DOHH2 (cell line): ENCODE measurements around the gene NAB2.

Experiments used
- H3F3A ChIP-seq: fragments of 200-600 bp; sonication (generic), shearing (Covaris generic); 2 replicates; pipeline ENCODE4 v1.6.0; 2016; ENCODE audit warnings: antibody characterized with exemption, mild to moderate bottlenecking; ENCODE audit not compliant: control insufficient read depth, insufficient read depth
- H3K27ac ChIP-seq: fragments of 200-600 bp; sonication (generic); 2 replicates; pipeline ENCODE4 v1.5.1; 2014; ENCODE audit warnings: low read depth, mild to moderate bottlenecking, low read length, moderate library complexity
- H3K27me3 ChIP-seq: fragments of 200-600 bp; sonication (generic); 2 replicates; pipeline ENCODE4 v1.6.1; 2014; ENCODE audit warnings: mild to moderate bottlenecking, low read length, mixed read lengths; ENCODE audit not compliant: control insufficient read depth
- H3K36me3 ChIP-seq: fragments of 200-600 bp; sonication (generic); 2 replicates; pipeline ENCODE4 v1.6.1; 2014; ENCODE audit warnings: mild to moderate bottlenecking, low read length, moderate library complexity, mixed read lengths; ENCODE audit not compliant: control insufficient read depth
- H3K4me1 ChIP-seq: fragments of 200-600 bp; sonication (generic); 2 replicates; pipeline ENCODE4 v1.6.1; 2014; ENCODE audit warnings: mild to moderate bottlenecking, low read length, mixed read lengths; ENCODE audit not compliant: control insufficient read depth
- H3K4me2 ChIP-seq: fragments of 200-600 bp; sonication (generic); 2 replicates; pipeline ENCODE4 v1.6.0; 2014; ENCODE audit warnings: mild to moderate bottlenecking, low read length, moderate library complexity
- H3K4me3 ChIP-seq: fragments of 200-600 bp; sonication (generic); 2 replicates; pipeline ENCODE4 v1.5.1; 2014; ENCODE audit warnings: mild to moderate bottlenecking, low read length, mixed read lengths
- H3K79me2 ChIP-seq: fragments of 200-600 bp; sonication (generic); 2 replicates; pipeline ENCODE4 v1.6.1; 2014; ENCODE audit warnings: mild to moderate bottlenecking, low read length, mixed read lengths; ENCODE audit not compliant: control insufficient read depth
- H3K9me2 ChIP-seq: fragments of 200-600 bp; sonication (generic); replicated peaks from 2 replicates; pipeline ENCODE4 v1.6.1; 2014; ENCODE audit warnings: mild to moderate bottlenecking, low read length, mixed read lengths; ENCODE audit not compliant: control insufficient read depth
- H3K9me3 ChIP-seq: fragments of 200-600 bp; sonication (generic); 2 replicates; pipeline ENCODE4 v1.6.1; 2014; ENCODE audit warnings: antibody characterized with exemption, low read length, mixed read lengths; ENCODE audit not compliant: control insufficient read depth, insufficient read depth
- H4K20me1 ChIP-seq: fragments of 200-600 bp; sonication (generic); 2 replicates; pipeline ENCODE4 v1.6.0; 2014; ENCODE audit warnings: low read depth, mild to moderate bottlenecking, antibody characterized with exemption, low read length, moderate library complexity; ENCODE audit not compliant: control insufficient read depth, insufficient read depth
- CTCF ChIP-seq: fragments of 200-600 bp; sonication (generic); IDR thresholded peaks from one replicate; pipeline ENCODE4 v1.5.1; 2014; ENCODE audit warnings: antibody characterized with exemption, mild to moderate bottlenecking, low read depth, low read length; ENCODE audit not compliant: poor library complexity, severe bottlenecking
- EZH2phosphoT487 ChIP-seq: fragments of 200-600 bp; sonication (generic); IDR thresholded peaks from 2 replicates; pipeline ENCODE4 v1.6.1; 2017; ENCODE audit warnings: borderline replicate concordance, mild to moderate bottlenecking, antibody characterized with exemption, low read length, moderate library complexity, mixed read lengths

Gene NAB2

GRCh38 chr12:57046086-57046791 lies 42.7 kb upstream of the NAB2 start:
- Histone ChIP-seq H3F3A (no peaks in the 10 kb centered on the region), H3K9me2 (no peaks in the 10 kb centered on the region), H3K4me3 (no peak overlapping the region), H3K4me1 (peaks cover 10% of the 10 kb centered on the region), H4K20me1 (no peaks in the 10 kb centered on the region), H3K9me3 (no peaks in the 10 kb centered on the region), H3K27ac (no peak overlapping the region), H3K4me2 (no peak overlapping the region), H3K79me2 (no peaks in the 10 kb centered on the region), H3K36me3 (no peaks in the 10 kb centered on the region), H3K27me3 (peaks cover 40% of the 10 kb centered on the region)
- no peak for TF ChIP-seq CTCF
- TF ChIP-seq EZH2phosphoT487, result no peak

DNA sequence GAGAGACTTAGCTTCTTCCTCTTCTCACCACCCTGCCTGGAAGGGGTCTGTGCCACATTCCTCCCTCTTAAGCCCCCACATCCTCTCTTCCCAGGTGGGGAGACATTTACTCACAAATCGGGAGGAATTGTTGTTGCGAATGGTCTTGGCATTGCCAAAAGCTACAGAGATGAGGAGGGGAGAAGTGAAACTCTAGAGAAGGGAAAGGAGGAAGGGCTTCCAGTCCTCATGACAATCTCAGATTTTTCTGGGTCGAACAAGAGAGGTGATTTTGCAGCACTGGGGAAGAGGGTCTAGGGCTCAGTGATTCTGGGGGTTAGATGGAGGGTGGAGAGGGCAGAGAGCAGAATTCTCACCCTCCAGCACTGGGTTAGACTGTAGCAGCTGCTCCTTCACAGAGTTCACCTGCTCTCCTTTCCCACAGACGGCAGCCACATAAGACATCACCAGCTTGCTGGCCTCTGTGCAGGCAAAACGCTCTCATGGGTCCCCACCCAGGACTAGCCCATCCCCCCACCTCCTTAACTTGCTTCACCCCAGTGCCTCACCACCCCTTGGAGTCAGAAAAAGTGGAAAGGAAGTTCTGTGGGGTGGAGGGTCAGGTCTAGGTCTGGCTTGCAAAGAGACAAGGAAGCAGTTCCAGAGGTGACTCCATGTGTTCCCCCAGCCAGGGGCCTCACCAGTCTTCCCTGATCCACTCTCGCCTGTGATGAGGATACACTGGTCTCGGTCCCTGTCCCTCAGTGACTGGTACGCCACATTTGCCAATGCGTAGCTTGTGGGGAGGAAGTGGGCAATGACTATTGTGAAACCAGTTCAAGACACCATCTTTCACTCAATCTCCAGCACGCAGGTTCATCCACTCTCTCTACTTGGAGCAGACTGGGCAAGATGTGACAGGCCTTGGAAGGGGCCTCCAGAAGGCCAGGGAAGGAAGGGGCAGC lies 41.7 kb upstream of the NAB2 start:
- peaks cover 37% of the 10 kb centered on the region for H3K27me3 ChIP-seq
- H3K36me3 ChIP-seq, result no peaks in the 10 kb centered on the region
- H3K4me1 ChIP-seq, result peaks cover 10% of the 10 kb centered on the region
- no peaks in the 10 kb centered on the region for H3F3A ChIP-seq
- H3K4me3 ChIP-seq, result no peak overlapping the region
- H3K9me3 ChIP-seq, result no peaks in the 10 kb centered on the region
- no peak overlapping the region for H3K4me2 ChIP-seq
- no peak overlapping the region for H3K27ac ChIP-seq
- no peaks in the 10 kb centered on the region for H4K20me1 ChIP-seq
- TF ChIP-seq CTCF (no peak), EZH2phosphoT487 (no peak)
- no peaks in the 10 kb centered on the region for H3K9me2 ChIP-seq
- no peaks in the 10 kb centered on the region for H3K79me2 ChIP-seq

- no peaks in the 10 kb centered on the region for H3K9me3 ChIP-seq
- no peaks in the 10 kb centered on the region for H3K9me2 ChIP-seq
- H3K27me3 ChIP-seq, result peaks cover 33% of the 10 kb centered on the region
- peaks cover 10% of the 10 kb centered on the region for H3K4me1 ChIP-seq
- no peaks in the 10 kb centered on the region for H3K36me3 ChIP-seq
- no peak overlapping the region for H3K4me2 ChIP-seq
- no peak overlapping the region for H3K4me3 ChIP-seq
- H3K79me2 ChIP-seq, result no peaks in the 10 kb centered on the region
- no peaks in the 10 kb centered on the region for H4K20me1 ChIP-seq
- no peak overlapping the region for H3K27ac ChIP-seq
- no peaks in the 10 kb centered on the region for H3F3A ChIP-seq
- TF ChIP-seq CTCF (no peak), EZH2phosphoT487 (no peak)
Measured at GRCh38 chr12:57047981-57048380, 40.9 kb upstream of the NAB2 start.
